ENCODE measurements around the gene CLCN3.

DNA sequence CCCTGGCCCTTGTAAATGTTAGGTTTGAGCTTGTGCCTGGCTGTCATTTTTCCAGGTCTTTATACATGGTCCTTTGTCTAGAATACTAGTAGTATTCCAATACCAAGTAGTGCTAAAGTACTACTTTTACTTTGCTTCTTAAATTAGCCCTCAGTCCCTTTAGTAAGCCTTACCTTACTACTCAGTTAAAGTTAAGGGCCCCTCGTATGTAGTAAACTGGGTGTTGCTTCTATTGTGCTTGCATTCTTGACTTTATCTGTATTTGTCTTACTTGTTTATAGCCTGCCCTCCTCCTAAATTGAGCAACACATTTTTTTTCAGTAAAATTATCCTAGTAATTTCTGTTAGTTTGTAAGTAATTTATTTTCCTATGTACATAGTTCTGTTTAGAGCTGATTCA lies 25.2 kb downstream of the CLCN3 start:
- TF ChIP-seq, protein P1, sequence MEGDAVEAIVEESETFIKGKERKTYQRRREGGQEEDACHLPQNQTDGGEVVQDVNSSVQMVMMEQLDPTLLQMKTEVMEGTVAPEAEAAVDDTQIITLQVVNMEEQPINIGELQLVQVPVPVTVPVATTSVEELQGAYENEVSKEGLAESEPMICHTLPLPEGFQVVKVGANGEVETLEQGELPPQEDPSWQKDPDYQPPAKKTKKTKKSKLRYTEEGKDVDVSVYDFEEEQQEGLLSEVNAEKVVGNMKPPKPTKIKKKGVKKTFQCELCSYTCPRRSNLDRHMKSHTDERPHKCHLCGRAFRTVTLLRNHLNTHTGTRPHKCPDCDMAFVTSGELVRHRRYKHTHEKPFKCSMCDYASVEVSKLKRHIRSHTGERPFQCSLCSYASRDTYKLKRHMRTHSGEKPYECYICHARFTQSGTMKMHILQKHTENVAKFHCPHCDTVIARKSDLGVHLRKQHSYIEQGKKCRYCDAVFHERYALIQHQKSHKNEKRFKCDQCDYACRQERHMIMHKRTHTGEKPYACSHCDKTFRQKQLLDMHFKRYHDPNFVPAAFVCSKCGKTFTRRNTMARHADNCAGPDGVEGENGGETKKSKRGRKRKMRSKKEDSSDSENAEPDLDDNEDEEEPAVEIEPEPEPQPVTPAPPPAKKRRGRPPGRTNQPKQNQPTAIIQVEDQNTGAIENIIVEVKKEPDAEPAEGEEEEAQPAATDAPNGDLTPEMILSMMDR (IDR thresholded peaks at IDR 0.05; ENCODE audit: insufficient read depth, low read length, poor library complexity, severe bottlenecking), result no peak
- TF ChIP-seq EZH2phosphoT487 (conservative IDR thresholded peaks at IDR 0.05; ENCODE audit: low read length), result no peak
